B cell (primary cell): Measurements from ENCODE around the gene PDCD1LG2. TPM values are rescaled to one million over a fixed set of nuclear protein-coding genes. Genes with fewer than 3 reads are reported as not detected.
A peak's percentile ranks its signal among the peaks of the same experiment; 100 is the strongest.

Experiments
- ATAC-seq: fragments of 200-7000 bp; cut with Tn5 transposase; one replicate; pipeline ENCODE4 v1.10.0; 2021; ENCODE audit warnings: low read depth, mild to moderate bottlenecking, moderate number of reproducible peaks, moderate library complexity
- CTCF ChIA-PET: fragments of 350-600 bp; sonication (Branson Sonifier 250); formaldehyde crosslinking; loops from one replicate; lab custom pipeline; 2021; ENCODE audit warnings: antibody characterized with exemption, inconsistent platforms; lab: Charles Lee
- POLR2A ChIA-PET: fragments of 350-600 bp; sonication (Branson Sonifier 250); formaldehyde crosslinking; loops from one replicate; lab custom pipeline; 2021; ENCODE audit warnings: antibody characterized with exemption; lab: Charles Lee
- DNase-seq: peaks from one replicate; pipeline ENCODE4 v3.0.0; 2013
- H2AFZ ChIP-seq: 2 replicates; pipeline ENCODE4 v1.6.1; 2012; ENCODE audit warnings: mild to moderate bottlenecking, low read depth, low read length; ENCODE audit not compliant: insufficient read depth, poor library complexity, severe bottlenecking
- H3K27ac ChIP-seq, 2 donors: 1 replicate in 1 of 2; 2 replicates in 1 of 2; pipeline ENCODE4 v1.5.1; 2012 to 2013; ENCODE audit warnings: low read length in 2 of 2, mild to moderate bottlenecking in 2 of 2, moderate library complexity in 1 of 2
- H3K27me3 ChIP-seq, 4 experiments: fragments of 200-600 bp in 1 of 4; sonication (generic) in 1 of 4; replicated peaks in 1 of 4; 1 replicate in 2 of 4; 2 replicates in 2 of 4; pipeline versions ENCODE4 v1.6.1 to v1.7.0; 2013 to 2016; ENCODE audit warnings: low read length in 3 of 4, mild to moderate bottlenecking in 2 of 4, mixed read lengths in 1 of 4, moderate library complexity in 1 of 4; ENCODE audit not compliant: insufficient read depth in 4 of 4, control insufficient read depth in 3 of 4; ENCODE audit errors: control extremely low read depth in 1 of 4
- H3K36me3 ChIP-seq, 2 experiments: replicated peaks in 1 of 2; 1 replicate in 1 of 2; 2 replicates in 1 of 2; pipeline versions ENCODE4 v1.6.1 to v1.7.1; 2013; ENCODE audit warnings: low read length in 1 of 2; ENCODE audit not compliant: insufficient read depth in 2 of 2, control insufficient read depth in 1 of 2; ENCODE audit errors: control extremely low read depth in 1 of 2, extremely low read depth in 1 of 2
- H3K4me1 ChIP-seq, 2 donors: fragments of 200-600 bp in 1 of 2; sonication (generic) in 1 of 2; 1 replicate in 1 of 2; 2 replicates in 1 of 2; pipeline versions ENCODE4 v1.5.1 to v1.6.1; 2013 to 2017; ENCODE audit warnings: low read length in 2 of 2; ENCODE audit not compliant: control insufficient read depth in 2 of 2, insufficient read depth in 2 of 2
- H3K4me2 ChIP-seq: replicated peaks from 2 replicates; pipeline ENCODE3; 2012; ENCODE audit warnings: mild to moderate bottlenecking, low read depth, low read length; ENCODE audit not compliant: poor library complexity, severe bottlenecking
- H3K4me3 ChIP-seq, 5 experiments: fragments of 200-600 bp in 1 of 5; sonication (generic) in 1 of 5; 1 replicate in 3 of 5; 2 replicates in 2 of 5; pipeline versions ENCODE4 v1.5.1 to v1.7.0; 2011 to 2016; ENCODE audit warnings: low read length in 4 of 5, mild to moderate bottlenecking in 4 of 5, low read depth in 2 of 5, control low read depth in 1 of 5, moderate library complexity in 1 of 5; ENCODE audit not compliant: insufficient read depth in 1 of 5; ENCODE audit errors: control extremely low read depth in 1 of 5, extremely low read depth in 1 of 5
- H3K79me2 ChIP-seq: fragments of 200-600 bp; sonication (generic); one replicate; pipeline ENCODE4 v1.6.0; 2016; ENCODE audit warnings: low read length; ENCODE audit not compliant: control insufficient read depth, insufficient read depth
- H3K9ac ChIP-seq: fragments of 200-600 bp; sonication (generic); 2 replicates; pipeline ENCODE4 v1.6.1; 2017; ENCODE audit warnings: mild to moderate bottlenecking, low read length, moderate library complexity
- H3K9me3 ChIP-seq, 3 donors: one replicate each; pipeline versions ENCODE4 v1.6.1 to v1.7.1; 2013; ENCODE audit warnings: low read length in 2 of 3; ENCODE audit not compliant: control insufficient read depth in 2 of 3, insufficient read depth in 1 of 3; ENCODE audit errors: control extremely low read depth in 1 of 3
- H4K20me1 ChIP-seq: 2 replicates; pipeline ENCODE4 v1.6.0; 2012; ENCODE audit warnings: mild to moderate bottlenecking, low read length; ENCODE audit not compliant: insufficient read depth, control insufficient read depth, poor library complexity, severe bottlenecking
- H3K27ac Mint-ChIP-seq: one replicate; pipeline ENCODE4 v1.8.0; 2021; ENCODE audit warnings: mixed read lengths
- H3K27me3 Mint-ChIP-seq: one replicate; pipeline ENCODE4 v1.8.0; 2021; ENCODE audit warnings: mixed read lengths
- H3K4me1 Mint-ChIP-seq: one replicate; pipeline ENCODE4 v1.8.0; 2021; ENCODE audit warnings: mixed read lengths
- H3K4me3 Mint-ChIP-seq: one replicate; pipeline ENCODE4 v1.8.0; 2021; ENCODE audit warnings: mixed read lengths
- H3K9me3 Mint-ChIP-seq: one replicate; pipeline ENCODE4 v1.8.0; 2022; ENCODE audit warnings: mixed read lengths; ENCODE audit not compliant: insufficient read depth
- EZH2 ChIP-seq: IDR thresholded peaks from 2 replicates; pipeline ENCODE4 v1.6.1; 2012; ENCODE audit warnings: borderline replicate concordance, low read depth, mild to moderate bottlenecking, moderate library complexity, low read length; ENCODE audit not compliant: insufficient read depth, poor library complexity, severe bottlenecking
- WGBS: methylation state at CpG from one replicate; pipeline ENCODE4 v1.1.5; 2013; ENCODE audit warnings: missing lambda C conversion rate; ENCODE audit not compliant: insufficient coverage; 5-methylcytosine and 5-hydroxymethylcytosine counted together
- intact Hi-C: fragments of 100-400 bp; cut with micrococcal nuclease; formaldehyde crosslinking; loops from one replicate; pipeline ENCODE4 v1.10.0; 2022
- polyA plus RNA-seq: library from polyadenylated mRNA; depleted of rRNA; stranded (reverse); fragments of >200 nt; gene quantifications from 2 replicates; pipeline ENCODE4 v1.2.3, GENCODE V29; 2012
- total RNA-seq, 2 donors: library from RNA; stranded (reverse); fragments of 120-200 nt in 1 of 2; gene quantifications; 1 replicate in 1 of 2; 2 replicates in 1 of 2; pipeline versions ENCODE4 v1.2.3 to v1.2.4, GENCODE V29; 2013 to 2022
- TF ChIP-seq, protein P1 (sequence below): fragments of 200-600 bp; IDR thresholded peaks from one replicate; pipeline ENCODE4 v1.8.0; 2022; ENCODE audit warnings: antibody characterized with exemption, mild to moderate bottlenecking

Gene PDCD1LG2
- total and polyA plus RNA-seq, 2 donors (not counting 1 experiment from before 2014, with no cell fraction given), result 0.67 TPM; not detected in 1

GRCh38 chr9:5614192-5614591 is 103.9 kb downstream of the PDCD1LG2 start:
- Histone ChIP-seq H3K79me2 (peaks cover 49% of the 10 kb centered on the region), H3K9ac (no peak overlapping the region), H3K4me2 (no peak overlapping the region), H3K36me3 (no peaks in the 10 kb centered on the region), H3K4me1 (peaks cover 28 to 29% of the 10 kb centered on the region in 2 donors), H3K4me3 (no peak overlapping the region), H3K27ac (no peak overlapping the region), H4K20me1 (no peaks in the 10 kb centered on the region), H3K9me3 (no peaks in the 10 kb centered on the region), H2AFZ (no peak overlapping the region), H3K27me3 (no peaks in the 10 kb centered on the region)
- no peak for ATAC-seq
- DNase-seq, result no peak
- Mint-ChIP-seq H3K4me1 (peaks cover 47% of the 10 kb centered on the region), H3K4me3 (no peak overlapping the region), H3K27me3 (no peaks in the 10 kb centered on the region), H3K9me3 (no peaks in the 10 kb centered on the region), H3K27ac (peak overlapping the region; percentile 46)
- WGBS, result no CpG with 5 or more reads among the region's 4 CpGs
- POLR2A ChIA-PET, result interaction anchor here (0.7 kb wide), 1 partner anchor 935 kb away, joined by 4 read pairs; the partner anchor contains the start of gene CDC37L1
- no peak for TF ChIP-seq EZH2
- TF ChIP-seq, protein P1, sequence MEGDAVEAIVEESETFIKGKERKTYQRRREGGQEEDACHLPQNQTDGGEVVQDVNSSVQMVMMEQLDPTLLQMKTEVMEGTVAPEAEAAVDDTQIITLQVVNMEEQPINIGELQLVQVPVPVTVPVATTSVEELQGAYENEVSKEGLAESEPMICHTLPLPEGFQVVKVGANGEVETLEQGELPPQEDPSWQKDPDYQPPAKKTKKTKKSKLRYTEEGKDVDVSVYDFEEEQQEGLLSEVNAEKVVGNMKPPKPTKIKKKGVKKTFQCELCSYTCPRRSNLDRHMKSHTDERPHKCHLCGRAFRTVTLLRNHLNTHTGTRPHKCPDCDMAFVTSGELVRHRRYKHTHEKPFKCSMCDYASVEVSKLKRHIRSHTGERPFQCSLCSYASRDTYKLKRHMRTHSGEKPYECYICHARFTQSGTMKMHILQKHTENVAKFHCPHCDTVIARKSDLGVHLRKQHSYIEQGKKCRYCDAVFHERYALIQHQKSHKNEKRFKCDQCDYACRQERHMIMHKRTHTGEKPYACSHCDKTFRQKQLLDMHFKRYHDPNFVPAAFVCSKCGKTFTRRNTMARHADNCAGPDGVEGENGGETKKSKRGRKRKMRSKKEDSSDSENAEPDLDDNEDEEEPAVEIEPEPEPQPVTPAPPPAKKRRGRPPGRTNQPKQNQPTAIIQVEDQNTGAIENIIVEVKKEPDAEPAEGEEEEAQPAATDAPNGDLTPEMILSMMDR, result no peak
- CTCF ChIA-PET, result no interaction called here
- intact Hi-C loops, result no loop called here

DNA sequence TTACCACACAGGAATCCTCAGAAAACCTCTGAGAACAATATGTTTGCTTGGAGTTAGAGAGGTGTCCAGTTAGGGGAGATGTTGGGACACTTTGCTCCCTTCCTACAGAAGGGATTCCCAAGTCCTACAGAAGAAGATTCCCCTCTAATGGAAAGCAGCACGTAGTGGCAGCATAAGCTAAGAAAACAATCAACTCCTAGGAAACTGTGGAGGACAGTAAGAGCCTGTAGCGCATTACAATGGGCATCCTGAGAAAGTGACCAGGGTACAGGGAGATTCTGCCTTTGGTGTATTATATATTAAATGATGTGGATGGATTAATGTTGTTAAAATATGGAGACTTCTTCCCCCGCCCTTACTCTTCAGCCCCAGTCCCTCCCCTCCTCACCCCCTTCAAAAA is 104.7 kb downstream of the PDCD1LG2 start:
- intact Hi-C loops, result no loop called here
- Mint-ChIP-seq H3K4me3 (no peak overlapping the region), H3K4me1 (peaks cover 46% of the 10 kb centered on the region), H3K9me3 (no peaks in the 10 kb centered on the region), H3K27me3 (no peaks in the 10 kb centered on the region), H3K27ac (peak overlapping the region; percentile 53)
- H3K4me3 ChIP-seq, result no peak overlapping the region
- no peak for DNase-seq
- peaks cover 26 to 32% of the 10 kb centered on the region in 2 donors for H3K4me1 ChIP-seq
- ATAC-seq, result no peak
- TF ChIP-seq, protein P1, result no peak
- no peak for TF ChIP-seq EZH2
- no peak overlapping the region for H3K9ac ChIP-seq
- H3K36me3 ChIP-seq, result peaks cover 0 to under 1% of the 10 kb centered on the region in 2 experiments
- peak overlapping the region in 1 of 2 donors; percentile 74 for H3K27ac ChIP-seq
- peaks cover 57% of the 10 kb centered on the region for H3K79me2 ChIP-seq
- no peaks in the 10 kb centered on the region for H3K27me3 ChIP-seq
- peaks cover 2% of the 10 kb centered on the region for H4K20me1 ChIP-seq
- ChIA-PET CTCF (interaction anchor here (1.3 kb wide), 1 partner anchor 9 kb away, joined by 3 read pairs; no protein-coding TSS in a partner anchor), POLR2A (interaction anchor here (0.7 kb wide), 1 partner anchor 936 kb away, joined by 4 read pairs; the partner anchor contains the start of gene CDC37L1)
- H3K9me3 ChIP-seq, result no peaks in the 10 kb centered on the region
- no peak overlapping the region for H2AFZ ChIP-seq
- WGBS, result no CpG with 5 or more reads among the region's 3 CpGs
- H3K4me2 ChIP-seq, result no peak overlapping the region
